HK-2 (cell line): ENCODE data around the gene NXPH4.

Experiments used
- DNase-seq: peaks from one replicate; pipeline ENCODE4 v3.0.0-alpha.2; 2018; ENCODE audit not compliant: unreplicated experiment

The NXPH4 gene

DNA sequence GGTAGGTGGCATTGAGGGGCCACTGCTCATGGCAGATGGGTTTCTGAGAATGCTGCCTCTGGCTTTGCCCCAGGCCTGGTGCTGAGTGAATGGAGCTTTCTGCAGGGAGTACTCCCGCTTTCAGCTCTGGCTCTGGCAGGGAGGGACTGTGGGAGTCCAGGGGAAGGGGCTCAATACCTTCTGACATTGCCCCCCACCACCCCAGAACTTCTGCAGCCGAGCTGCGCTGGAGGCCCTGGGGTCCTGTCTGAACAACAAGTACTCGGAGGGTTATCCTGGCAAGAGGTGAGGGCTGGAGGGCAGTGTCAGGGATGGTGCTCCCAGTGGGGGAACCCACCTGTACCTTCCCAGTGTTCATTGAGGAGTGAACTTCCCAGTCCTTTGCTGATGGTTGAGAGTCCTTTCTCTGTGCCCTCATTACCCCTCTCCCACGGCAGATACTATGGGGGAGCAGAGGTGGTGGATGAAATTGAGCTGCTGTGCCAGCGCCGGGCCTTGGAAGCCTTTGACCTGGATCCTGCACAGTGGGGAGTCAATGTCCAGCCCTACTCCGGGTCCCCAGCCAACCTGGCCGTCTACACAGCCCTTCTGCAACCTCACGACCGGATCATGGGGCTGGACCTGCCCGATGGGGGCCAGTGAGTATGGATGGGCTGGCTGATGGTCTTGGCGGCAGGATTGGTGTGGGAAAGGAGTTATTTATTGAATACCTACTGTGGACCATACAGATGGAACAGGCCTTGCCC, 14.9 kb downstream of the NXPH4 start:
- no peak for DNase-seq

- DNase-seq = no peak
These were observed 15.7 kb downstream of the NXPH4 start for GRCh38 chr12:57232156-57232756.

DNA sequence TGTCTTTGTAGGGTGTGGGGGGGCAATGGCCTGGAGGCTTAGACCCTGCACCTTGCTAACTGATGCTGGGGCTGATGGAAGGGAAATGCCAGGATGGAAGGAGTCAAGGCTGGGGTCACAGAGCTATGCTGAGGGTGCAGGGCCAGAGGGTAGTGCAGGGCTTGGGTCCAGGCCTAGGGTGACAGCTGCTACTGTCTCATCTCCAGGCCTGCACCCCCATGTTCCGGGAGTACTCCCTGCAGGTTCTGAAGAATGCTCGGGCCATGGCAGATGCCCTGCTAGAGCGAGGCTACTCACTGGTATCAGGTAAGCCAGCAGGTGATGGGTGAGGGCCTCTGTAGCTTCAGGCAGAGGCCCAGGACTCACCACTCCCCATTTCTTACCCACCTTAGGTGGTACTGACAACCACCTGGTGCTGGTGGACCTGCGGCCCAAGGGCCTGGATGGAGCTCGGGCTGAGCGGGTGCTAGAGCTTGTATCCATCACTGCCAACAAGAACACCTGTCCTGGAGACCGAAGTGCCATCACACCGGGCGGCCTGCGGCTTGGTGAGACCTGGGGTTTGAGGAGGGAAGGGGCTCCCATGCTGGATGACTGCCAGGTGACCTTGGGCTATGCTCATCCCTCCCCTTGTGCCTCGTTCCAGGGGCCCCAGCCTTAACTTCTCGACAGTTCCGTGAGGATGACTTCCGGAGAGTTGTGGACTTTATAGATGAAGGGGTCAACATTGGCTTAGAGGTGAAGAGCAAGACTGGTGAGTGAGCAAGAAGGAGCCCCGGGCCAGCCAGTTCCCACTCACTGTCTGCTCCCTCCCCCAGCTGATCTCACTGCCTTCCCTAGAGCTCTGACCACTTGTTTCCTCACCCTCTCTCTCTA, 17.0 kb downstream of the NXPH4 start:
- no peak for DNase-seq

DNA sequence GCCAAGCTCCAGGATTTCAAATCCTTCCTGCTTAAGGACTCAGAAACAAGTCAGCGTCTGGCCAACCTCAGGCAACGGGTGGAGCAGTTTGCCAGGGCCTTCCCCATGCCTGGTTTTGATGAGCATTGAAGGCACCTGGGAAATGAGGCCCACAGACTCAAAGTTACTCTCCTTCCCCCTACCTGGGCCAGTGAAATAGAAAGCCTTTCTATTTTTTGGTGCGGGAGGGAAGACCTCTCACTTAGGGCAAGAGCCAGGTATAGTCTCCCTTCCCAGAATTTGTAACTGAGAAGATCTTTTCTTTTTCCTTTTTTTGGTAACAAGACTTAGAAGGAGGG, 17.6 kb downstream of the NXPH4 start:
- DNase-seq = no peak

DNA sequence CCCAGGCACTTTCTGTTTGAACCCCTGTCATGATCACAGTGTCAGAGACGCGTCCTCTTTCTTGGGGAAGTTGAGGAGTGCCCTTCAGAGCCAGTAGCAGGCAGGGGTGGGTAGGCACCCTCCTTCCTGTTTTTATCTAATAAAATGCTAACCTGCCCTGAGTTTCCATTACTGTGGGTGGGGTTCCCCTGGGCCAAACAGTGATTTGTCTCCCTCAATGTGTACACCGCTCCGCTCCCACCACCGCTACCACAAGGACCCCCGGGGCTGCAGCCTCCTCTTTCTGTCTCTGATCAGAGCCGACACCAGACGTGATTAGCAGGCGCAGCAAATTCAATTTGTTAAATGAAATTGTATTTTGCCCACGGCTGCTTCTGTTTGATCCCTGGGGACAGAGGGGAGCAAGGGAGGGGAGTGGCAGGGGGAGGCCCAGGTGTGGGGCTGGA, 18.0 kb downstream of the NXPH4 start:
- no peak for DNase-seq

DNA sequence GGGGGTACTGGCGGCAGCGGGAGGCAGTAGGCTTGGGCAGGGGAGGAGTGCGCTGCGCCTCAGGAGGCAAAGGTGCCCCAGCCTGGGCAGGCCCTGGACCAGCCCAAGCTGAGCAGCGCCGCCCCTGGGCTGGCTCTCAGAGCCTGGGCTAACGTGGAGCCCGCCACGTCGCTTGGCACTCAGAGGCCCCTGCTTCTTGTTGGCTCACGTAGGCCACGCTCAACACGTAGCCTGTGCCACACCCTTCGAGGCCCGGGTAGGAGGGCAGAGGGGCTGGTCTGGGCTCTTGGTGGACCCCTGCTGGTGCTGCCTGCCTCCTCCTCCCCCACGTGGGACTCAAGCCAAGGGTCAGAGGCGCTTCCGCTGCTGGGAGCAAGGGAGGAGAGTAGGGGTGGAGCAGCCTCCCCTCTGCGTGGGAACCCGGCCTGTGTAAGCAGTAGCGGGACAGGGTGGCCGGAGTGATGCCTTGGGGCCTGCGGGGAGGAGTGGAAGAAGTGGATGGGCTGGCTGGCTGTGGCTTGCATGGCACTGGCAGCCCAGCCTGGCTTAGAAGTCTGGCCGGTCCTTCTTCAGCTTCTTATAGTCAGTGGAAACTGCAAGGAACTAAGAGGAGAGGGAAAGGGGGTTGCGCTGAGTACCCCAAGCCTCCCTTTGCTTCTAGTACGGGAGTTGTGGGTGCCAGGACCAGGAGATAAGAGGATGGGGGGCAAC, 18.6 kb downstream of the NXPH4 start:
- DNase-seq = no peak

- no peak for DNase-seq
These were observed 19.1 kb downstream of the NXPH4 start for GRCh38 chr12:57235728-57236131.

DNA sequence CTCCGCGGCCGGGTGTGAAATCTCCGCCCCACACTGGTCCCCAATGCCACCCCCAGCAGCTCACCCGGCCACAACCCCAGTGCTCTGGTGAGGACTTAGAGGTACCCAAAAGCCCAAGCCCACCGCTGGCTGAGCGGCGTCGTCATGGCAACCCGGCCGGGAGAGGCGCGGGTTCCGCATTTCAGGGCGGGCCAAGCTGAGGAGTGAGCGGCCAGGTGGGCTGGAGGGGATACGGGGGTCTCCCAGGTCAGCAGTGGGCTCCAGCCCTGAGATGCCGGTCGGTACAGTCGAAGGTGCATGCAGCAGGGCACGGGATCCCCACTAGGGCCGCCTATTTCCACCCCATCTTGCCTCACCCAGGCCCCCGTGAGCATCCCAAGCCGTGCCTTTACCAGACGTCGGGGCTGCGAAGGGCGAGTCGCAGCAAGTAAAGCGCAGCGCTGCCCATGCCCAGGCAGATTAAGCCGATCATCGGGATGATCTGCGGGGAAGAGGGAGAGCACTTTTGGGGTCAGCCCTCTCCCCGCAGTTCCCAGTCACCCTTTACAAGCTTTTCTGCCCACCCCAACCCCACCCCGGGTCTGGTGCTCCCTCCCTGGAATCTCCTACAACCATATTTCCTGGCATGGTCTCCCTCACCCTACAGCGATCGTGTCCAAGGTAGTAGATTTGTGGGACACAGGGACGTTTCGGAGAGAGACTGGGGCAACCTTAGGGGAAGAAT, 19.8 kb downstream of the NXPH4 start:
- DNase-seq = no peak

- DNase-seq = no peak
These were observed 20.5 kb downstream of the NXPH4 start for GRCh38 chr12:57236925-57237595.

DNA sequence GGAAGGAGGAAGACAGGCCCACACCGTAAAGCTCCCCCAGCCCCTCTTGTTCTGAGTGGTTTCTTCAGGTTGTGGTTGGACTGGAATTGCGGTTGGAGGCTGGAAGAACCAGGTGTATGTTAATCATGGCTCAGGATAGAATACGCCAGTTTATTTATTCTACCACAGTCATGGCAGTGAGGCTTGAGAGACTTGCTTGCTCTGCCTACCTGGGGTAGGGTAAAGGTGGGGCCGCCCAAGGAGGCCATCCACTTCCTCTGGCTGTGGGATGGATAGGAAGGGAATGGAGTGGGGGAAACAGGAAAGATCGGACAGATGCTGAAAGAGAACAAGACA, 21.0 kb downstream of the NXPH4 start:
- no peak for DNase-seq

DNA sequence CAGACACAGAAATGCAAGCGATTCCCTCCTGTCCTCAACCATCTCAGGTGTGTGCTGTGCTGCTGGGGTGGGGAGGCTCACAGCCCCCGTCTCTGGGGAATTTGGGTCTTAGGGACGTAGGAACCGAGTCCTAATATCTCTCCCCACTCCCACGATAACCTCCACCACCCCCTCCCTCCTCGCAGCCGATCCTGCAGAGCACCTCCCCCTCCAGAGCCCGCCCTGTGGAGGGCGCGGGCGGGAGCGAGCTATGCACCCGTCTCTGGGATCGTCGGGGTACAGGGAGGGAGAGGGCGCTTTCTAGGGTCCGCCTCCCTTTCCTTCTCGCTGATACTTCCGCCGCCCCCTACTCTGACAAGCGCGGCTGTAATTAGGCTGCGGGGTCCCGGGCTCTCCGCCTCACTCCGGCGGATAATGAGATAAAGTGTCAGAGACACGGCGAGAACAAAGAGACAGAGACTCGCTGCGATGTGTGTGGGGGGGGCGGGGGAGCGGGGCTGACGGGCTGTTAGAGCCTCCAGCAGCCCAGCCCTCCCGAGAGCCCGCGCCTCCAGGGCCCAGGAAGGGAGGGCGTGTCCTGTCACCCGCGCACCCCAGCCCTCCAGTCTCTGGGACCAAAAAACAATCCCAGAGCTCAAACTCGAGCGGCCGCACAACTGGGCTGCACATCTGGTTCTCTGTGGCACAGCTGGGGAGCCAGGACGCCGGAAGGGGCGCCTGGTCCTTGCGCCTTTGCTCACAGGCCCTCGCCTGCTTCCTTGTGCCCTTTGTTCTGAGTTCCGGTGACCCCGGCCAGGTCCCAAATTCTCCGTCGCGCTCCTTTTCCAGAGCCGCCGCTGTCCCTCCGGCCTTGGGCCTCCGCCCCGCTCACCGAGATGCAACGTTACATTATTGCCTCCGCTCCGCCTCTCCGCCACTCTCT, 21.6 kb downstream of the NXPH4 start:
- DNase-seq = no peak

DNA sequence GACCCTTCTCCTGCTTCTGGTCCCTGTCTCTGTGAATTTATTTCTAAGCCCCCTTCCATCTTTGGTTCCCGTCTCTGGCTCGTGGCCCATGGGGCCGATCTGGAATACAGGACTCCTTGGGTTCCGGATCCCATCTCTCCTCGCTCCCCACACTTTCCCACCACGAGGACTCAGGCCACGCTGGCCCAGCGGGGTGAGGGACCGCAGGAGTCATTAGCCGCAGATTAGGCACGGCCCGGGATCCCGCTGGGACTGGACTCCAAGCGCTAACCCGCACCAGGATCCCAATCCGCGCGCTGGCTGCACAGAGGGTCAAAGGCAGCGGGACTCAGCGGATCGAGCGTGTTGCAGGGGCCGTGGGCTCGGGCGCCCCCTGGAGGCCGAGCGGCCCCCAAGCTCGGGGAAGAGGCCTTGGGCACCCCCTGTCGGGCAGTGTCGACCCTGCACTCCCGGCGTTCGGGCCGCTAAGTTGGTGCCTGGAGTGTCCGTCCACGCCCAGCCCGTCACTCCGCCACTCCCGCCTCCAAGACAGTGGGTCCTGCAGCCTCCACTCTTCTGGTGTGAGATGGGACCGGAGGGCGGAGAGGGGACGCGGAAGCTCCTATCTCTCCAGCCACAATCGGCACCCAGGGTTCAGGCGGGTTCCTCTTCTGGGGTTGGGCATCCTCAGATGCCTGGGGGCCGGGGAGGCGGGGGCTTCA, 22.4 kb downstream of the NXPH4 start:
- DNase-seq = peak; percentile 87

GRCh38 chr12:57239587-57240065, 23.0 kb downstream of the NXPH4 start:
- no peak for DNase-seq

- peak; percentile 52 for DNase-seq
These were observed 23.7 kb downstream of the NXPH4 start for GRCh38 chr12:57240066-57240921.

- peak; percentile 29 for DNase-seq
These were observed 24.4 kb downstream of the NXPH4 start for GRCh38 chr12:57240926-57241401.

GRCh38 chr12:57241402-57242310, 25.1 kb downstream of the NXPH4 start:
- DNase-seq = no peak

DNA sequence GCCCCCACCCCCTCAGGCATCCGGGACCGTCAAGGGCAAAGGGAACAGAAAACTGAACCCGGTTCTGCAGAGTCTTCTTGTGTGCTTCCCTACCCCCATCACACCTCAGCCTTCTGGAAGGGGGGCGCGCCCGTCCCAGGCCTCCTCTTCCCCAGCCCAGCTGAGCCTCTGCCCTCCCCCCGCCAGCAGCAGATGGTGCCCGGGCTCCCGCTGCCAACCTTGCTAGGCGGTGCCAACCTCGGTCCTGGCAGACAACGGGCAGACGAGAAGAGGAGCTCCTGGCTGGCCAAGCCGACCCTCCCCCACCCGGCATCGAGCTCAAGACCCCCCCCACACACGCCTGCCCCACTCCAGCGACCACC, 25.7 kb downstream of the NXPH4 start:
- DNase-seq = no peak
